Amygdala (tissue), 56 donors: ENCODE results near the gene TMEM163.
"Not testable (repeated sequence)": the region's sequence is repeated elsewhere in the genome, so short reads cannot be mapped to it uniquely, and the experiment has no call there.

ENCODE experiments used
- DNase-seq, 56 donors: peaks; one replicate each; lab custom pipeline; 2025; lab: John Stamatoyannopoulos, UW

TMEM163 gene

DNA sequence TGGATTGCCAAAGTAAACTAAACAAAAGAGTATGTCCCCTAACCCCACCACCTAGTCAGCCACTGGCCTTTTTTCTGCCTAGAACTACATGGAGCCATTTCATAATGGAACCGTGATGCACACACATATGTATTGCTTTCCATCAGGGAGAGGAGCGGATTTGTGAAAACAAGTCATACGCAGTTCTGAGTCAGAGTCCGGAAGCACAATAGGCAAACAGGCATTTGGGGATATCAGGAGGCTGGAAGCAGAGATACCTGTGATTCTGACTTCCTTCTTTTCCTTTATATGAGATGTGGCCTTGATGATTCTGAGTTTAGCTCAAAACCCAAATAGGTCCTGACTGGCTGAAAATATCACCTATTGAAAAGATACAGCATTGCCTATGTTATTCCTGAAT, 93.5 kb downstream of the TMEM163 start:
- DNase-seq = no peak

DNA sequence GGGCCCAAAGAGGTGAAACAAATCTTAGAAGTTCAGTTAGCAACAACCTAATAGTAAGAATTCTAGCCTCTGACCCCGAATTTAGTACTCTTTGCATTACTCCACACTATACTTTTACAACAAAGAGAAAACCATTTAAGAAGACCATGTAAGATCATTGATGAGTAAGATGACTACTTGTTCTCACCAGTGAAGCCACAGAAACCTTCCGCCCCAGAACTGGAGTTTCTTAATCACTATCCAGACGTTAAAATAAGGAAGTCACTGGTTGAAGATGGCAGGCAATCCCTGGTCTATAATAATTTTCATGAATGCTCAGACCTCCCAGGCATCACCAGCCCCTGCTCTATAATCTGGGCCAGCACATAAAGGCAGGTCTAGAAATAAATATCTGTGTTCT, 95.0 kb downstream of the TMEM163 start:
- DNase-seq = no peak

DNA sequence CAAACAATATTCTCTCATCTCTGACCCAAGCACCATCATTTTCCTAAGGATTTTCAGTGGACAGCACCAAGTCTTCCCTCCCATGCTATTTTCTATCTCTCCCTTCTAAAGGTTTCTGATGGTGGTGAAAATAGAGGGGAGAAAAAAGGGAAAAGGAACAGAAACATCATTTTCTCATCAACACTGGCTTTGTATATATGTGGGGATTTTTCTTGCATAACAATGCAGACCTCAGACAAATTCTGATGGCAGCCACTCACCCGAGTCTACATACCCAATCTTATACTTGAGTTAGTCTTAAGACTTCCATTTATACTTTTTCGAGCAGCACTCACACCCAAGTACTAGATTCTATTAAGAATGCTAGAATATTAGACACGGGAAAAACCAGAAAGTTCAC, 95.8 kb downstream of the TMEM163 start:
- no peak for DNase-seq

DNA sequence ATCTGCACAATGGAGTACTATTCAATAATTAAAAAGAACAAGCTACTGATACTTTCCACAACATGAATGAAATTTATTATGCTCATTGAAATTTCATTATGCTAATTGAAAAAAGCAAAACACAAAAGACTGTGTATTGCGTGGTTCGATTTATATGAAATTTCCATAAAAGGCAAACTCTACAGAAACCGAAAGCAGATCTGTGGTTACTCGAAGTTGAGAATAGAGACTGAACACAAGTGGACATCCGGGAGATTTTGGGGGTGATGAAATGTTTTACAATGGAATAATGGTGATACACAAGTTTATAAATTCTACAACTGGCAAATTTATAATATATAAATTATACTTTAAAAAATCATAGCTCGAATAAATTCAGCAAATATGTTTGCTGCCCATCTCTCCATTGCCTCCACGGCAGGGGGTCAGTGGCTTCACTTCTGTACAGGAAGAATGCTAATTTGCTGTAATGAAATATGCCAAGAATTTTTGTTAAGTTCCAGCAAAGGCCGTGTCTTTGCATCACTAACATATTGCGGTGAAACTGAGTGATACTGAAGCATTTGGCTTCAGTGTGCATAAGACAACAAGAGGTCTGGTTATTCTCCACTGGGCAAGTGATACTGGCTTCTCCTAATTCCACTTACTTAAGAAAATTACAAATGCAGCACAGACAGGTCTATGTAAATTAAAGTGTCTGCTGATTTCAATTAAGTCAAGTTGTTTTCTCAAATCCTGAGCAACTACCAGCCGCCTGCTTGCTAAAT, 96.7 kb downstream of the TMEM163 start:
- no peak for DNase-seq

- no peak for DNase-seq
Observed at GRCh38 chr2:134619250-134619649, 99.5 kb downstream of the TMEM163 start.

DNA sequence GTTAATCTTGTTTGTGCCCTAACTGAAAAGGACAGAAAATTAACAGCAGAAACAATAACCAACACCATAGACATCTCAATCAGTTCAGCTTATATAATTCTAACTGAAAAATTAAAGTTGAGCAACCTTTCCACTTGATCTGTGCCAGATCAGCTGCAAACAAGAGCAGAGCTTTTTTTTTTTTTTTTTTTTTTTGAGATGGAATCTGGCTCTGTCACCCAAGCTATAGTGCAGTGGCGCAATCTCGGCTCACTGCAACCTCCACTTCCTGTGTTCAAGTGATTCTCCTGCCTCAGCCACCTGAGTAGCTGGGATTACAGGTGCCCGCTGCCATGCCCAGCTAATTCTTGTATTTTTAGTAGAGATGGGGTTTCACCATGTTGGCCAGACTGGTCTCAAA, 103.3 kb downstream of the TMEM163 start:
- DNase-seq = not testable (repeated sequence)

GRCh38 chr2:134611316-134611715, 107.5 kb downstream of the TMEM163 start:
- DNase-seq = no peak

GRCh38 chr2:134610871-134611270, 107.9 kb downstream of the TMEM163 start:
- no peak for DNase-seq

GRCh38 chr2:134609924-134610513, 108.8 kb downstream of the TMEM163 start:
- DNase-seq = no peak

- DNase-seq = no peak
Observed at GRCh38 chr2:134603966-134604365, 114.8 kb downstream of the TMEM163 start.

- DNase-seq = no peak
Observed at GRCh38 chr2:134602666-134603065, 116.1 kb downstream of the TMEM163 start.

GRCh38 chr2:134601264-134601663, 117.5 kb downstream of the TMEM163 start:
- no peak for DNase-seq

DNA sequence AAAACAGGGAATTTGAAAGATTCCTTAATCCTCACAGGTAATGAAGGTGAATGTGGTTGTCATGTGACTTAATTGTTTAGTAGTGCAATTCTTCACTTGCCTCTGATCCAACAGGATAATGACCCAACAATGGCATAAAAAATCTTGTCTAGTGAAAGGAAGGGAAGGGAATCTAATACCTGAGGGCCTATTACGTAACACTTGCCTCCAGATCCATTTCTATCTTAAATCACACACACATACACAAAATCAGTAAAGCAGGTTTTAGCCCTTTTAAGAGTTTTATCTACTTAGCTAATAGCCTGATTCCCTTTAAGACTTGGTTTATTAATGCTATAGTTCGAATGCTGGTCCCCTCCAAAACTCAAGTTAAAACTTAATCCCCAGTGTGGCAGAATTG, 118.6 kb downstream of the TMEM163 start:
- no peak for DNase-seq

- no peak for DNase-seq
Observed at GRCh38 chr2:134599236-134599635, 119.6 kb downstream of the TMEM163 start.

DNA sequence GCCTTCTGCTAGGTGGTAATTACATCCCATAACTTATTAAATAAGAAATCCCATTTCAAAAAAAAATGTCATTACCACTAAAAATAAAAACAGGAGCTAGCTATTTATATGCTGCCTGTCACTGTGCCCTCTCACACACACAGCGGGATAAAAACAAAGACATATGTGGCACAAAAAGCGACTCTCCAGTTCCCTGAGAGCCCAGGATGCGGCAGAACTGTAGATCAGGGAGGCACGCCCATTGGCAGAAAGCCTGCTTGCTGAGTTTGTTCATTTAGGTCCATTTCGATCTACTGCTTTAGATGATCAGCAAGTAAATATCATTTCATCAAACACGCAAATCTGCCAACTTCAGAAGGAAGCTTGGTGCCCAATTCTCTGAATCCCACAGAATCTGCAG, 124.4 kb downstream of the TMEM163 start:
- DNase-seq = peak in 9 of 56 donors; percentile 1 to 29 (median 6)

GRCh38 chr2:134593519-134593918, 125.3 kb downstream of the TMEM163 start:
- no peak for DNase-seq

DNA sequence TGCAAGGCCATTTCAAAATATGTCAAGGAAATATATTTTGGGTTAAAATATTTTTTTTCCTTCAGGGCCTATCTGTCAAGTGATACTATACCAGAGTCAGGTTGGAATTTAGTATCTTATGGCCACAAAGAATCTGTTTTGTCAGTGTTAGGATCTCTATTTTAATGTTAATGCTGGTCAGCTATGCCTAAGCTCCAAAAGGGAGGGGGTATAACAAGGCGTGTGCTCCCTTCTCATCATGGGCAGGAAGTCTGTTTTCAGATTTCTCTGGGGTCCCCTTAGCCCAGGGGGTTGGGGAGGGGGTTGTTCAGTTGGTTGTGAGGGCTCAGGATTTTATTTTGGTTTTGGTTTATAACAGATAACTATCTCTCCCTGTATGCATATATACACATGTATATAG, 126.4 kb downstream of the TMEM163 start:
- DNase-seq = no peak

GRCh38 chr2:134591526-134591925, 127.3 kb downstream of the TMEM163 start:
- DNase-seq = no peak

GRCh38 chr2:134590679-134591078, 128.1 kb downstream of the TMEM163 start:
- no peak for DNase-seq

- DNase-seq = not testable (repeated sequence)
Observed at GRCh38 chr2:134589171-134590083, 129.4 kb downstream of the TMEM163 start.

- DNase-seq = no peak
Observed at GRCh38 chr2:134588556-134588955, 130.2 kb downstream of the TMEM163 start.
